H7 (cell line): Measurements from ENCODE around the gene SPDYE16. TPM values are rescaled to one million over a fixed set of nuclear protein-coding genes. Genes with fewer than 3 reads are reported as not detected.
"Not testable (repeated sequence)": the region's sequence is repeated elsewhere in the genome, so short reads cannot be mapped to it uniquely, and the experiment has no call there.

ENCODE experiments used
- DNase-seq: peaks from one replicate; pipeline ENCODE4 v3.0.0; 2012
- H3K27me3 ChIP-seq: 2 replicates; pipeline ENCODE4 v1.6.0; 2011; ENCODE audit warnings: mild to moderate bottlenecking, low read length; ENCODE audit not compliant: control insufficient read depth, insufficient read depth
- H3K36me3 ChIP-seq: replicated peaks from 2 replicates; pipeline ENCODE4 v1.5.1; 2011; ENCODE audit warnings: low read length; ENCODE audit not compliant: control insufficient read depth, insufficient read depth
- H3K4me3 ChIP-seq: 2 replicates; pipeline ENCODE4 v1.5.1; 2011; ENCODE audit warnings: low read depth, mild to moderate bottlenecking, control low read depth, low read length, moderate library complexity; ENCODE audit not compliant: insufficient read depth
- total RNA-seq: library from RNA; depleted of rRNA; stranded (reverse); fragments of >200 nt; shearing (Covaris generic); gene quantifications from 2 replicates; pipeline ENCODE4 v1.2.3, GENCODE V29; 2014; rRNA removed

The SPDYE16 gene, protein sequence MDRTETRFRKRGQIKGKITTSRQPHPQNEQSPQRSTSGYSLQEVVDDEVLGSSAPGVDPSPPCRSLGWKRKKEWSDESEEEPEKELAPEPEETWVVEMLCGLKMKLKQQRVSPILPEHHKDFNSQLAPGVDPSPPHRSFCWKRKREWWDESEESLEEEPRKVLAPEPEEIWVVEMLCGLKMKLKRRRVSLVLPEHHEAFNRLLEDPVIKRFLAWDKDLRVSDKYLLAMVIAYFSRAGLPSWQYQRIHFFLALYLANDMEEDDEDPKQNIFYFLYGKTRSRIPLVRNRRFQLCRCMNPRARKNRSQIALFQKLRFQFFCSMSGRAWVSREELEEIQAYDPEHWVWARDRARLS
- total RNA-seq = not detected in 2 replicates

DNA sequence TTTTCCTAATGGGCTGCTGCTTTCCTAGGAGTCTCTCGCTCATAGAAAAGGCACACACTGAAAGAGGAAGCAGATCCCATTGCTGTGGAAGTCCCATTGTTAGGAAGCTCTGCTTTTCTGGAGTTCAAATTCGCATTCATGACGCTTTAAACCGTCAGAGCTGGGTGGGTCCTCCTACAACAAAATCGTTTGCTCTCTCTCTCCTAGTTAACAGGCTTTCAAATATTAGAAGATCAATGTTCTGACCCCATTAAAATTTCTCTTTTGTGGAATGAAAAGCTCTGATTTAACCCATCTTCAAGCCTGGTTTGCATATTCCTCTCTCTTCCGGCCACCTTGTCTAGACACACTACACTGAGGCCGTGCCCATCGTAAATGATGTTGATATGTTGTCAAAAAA lies at the start of gene SPDYE16:
SPDYE16 (minus strand) TSS at position 101 of the 400 bp plus-strand sequence. CDS start 1,838 bp downstream, outside the sequence.
- not testable (repeated sequence) for DNase-seq, H3K27me3 ChIP-seq, H3K36me3 ChIP-seq, H3K4me3 ChIP-seq

DNA sequence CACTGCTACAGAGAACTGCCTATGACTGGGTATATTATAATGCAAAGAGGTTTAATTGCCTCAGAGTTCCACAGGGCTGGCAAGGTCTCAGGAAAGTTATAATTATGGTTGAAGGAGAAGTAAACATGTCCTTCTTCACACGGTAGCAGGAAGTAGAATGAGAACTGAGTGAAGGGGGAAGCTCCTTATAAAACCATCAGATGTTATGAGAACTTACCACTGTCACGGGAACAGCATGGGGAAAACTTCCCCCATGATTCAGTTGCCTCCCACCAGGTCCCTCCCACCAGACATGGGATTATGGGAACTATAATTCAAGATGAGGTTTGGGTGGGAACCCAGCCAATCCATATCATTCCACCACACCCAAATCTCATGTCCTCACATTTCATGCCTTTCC lies 49.6 kb upstream of the SPDYE16 start:
- not testable (repeated sequence) for DNase-seq, H3K4me3 ChIP-seq, H3K27me3 ChIP-seq, H3K36me3 ChIP-seq

DNA sequence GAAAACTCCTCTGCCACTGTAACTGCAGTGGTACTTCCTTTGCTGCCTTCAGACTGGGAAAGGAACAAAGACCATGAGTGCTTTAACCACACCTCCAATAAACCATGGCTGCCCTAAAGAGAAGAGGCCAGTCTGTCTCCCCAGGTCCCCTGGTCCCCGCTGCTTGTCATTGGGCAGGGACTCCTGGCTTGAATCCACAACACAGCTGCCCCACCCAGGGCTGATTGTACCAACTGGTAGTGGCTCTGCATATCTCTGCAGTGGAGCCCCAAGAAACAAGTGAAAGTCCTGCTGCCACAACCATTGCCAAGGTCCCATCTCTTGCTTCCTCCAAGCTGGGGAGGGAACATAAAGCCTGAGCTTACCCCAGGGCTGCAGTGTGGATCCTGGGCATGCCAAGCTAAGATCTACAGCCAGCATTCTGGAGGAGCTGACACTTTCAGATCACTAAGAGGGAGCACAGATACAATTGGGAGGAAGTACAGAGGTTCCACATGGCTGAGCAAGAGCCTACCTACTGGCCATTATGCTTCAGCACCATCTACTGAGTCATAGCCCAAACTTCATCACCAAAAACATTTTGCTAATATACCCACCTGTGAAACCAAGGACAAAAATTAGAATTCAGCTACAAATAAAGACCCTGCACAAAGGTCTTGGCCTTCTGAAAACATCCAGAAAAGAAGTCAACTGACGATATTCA lies 48.7 kb upstream of the SPDYE16 start:
- not testable (repeated sequence) for H3K4me3 ChIP-seq, DNase-seq, H3K27me3 ChIP-seq, H3K36me3 ChIP-seq

DNA sequence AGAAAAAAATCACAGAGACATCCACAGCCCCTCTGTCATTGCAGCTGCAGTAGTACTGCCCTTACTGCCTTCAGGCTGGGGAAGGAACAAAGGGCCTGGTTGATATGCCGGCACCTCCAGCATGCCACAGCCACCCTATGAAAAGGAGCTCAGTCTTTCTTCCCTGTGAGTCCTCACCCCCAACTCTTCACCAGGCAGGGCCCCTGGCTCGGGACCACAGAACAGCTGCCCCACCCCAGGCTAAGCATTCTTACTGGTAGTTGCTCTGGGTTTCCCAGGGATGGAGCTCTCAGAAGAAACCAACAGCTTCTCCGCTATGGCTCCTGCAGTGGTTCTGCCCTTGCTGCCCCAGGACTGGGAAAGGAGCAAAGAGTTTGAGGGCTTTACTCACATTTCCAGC lies 47.9 kb upstream of the SPDYE16 start:
- H3K27me3 ChIP-seq, H3K4me3 ChIP-seq, H3K36me3 ChIP-seq, DNase-seq: not testable (repeated sequence)

DNA sequence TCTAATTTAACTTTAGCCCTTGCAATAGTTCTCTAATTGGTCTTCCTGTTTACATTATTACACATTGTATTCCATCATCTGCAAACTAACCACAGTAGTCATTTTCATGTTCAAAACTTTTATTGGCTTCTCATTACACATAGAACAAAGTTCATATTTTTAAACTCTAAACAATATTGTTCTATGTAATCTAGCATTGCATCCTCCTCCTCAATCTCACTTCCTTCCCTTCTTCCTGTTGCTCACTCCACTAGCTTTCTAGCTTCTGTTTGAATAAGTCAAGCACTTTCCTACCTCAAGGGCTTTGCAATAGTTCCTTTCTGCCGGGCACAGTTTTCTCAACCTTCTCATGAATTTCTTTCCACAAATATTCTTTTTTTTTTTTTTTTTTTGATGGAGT lies 45.5 kb upstream of the SPDYE16 start:
- H3K27me3 ChIP-seq, DNase-seq, H3K36me3 ChIP-seq: not testable (repeated sequence)

DNA sequence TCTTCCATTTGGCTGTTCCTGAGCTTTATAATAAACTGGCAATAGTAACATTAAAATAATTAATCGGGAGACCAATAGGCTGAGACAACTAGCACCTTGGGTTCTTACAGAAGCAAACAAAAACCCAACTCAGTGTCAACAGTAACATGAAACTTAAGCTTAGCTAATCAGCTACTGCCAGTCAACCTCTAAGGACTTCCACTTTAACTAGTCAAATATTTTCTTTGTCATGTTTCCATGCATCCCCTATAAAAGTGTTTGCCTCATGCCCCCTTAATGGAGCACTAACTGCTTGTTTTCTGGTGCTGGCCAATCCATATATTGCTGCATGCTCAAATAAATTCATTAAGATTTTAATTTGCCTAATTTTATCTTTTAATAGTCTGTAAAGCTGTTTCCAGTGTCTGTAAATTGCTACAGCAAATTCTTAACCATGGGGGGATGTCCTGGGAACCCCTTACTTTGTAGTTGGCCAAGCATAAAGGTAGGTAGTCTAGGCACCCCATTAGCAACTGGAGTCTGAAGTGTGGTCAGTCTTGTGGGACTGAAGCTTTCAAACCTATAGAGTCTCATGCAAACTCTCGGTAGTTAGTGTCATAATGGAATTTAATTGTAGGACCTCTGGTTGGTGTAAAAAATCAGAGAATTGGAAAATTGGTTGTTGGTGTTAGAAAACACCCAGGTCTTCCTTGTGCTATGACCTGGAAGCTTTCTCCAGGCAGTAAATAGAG lies 43.7 kb upstream of the SPDYE16 start:
- not testable (repeated sequence) for H3K27me3 ChIP-seq, H3K36me3 ChIP-seq, DNase-seq, H3K4me3 ChIP-seq

More for the DNA sequence above, 45.5 kb upstream of the SPDYE16 start:
- not testable (repeated sequence) for H3K4me3 ChIP-seq

DNA sequence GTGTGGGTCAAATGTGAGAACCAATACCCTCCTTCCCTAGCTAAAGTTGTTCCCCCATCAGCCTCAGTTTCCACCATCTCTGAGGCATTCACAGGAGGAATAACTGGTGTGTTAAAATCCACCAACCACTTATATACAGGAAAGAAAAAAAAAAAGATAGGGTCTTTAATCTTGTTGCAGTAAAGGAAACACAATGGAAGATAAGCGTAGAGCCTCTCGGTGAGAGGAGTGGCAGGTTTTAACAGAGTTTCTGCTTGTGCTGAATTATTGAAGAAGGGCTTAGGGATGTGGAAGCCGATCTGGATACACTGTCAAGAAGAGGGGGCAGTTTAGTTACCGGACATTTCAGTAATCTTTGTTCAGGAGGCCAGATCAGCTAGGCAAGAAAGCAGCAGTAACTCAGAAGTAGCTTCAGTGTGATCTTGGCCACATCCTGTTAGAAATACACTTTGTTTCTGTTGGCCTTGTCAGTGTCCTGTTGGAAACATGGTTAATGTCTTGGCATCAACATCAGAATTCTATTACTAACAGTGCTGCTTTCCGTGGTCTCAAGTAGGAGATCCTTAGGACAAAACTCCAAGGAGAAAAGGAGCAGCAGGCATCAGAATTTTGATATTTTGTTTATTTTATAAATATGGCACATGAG lies 40.7 kb upstream of the SPDYE16 start:
- H3K4me3 ChIP-seq, H3K36me3 ChIP-seq, H3K27me3 ChIP-seq, DNase-seq: not testable (repeated sequence)

DNA sequence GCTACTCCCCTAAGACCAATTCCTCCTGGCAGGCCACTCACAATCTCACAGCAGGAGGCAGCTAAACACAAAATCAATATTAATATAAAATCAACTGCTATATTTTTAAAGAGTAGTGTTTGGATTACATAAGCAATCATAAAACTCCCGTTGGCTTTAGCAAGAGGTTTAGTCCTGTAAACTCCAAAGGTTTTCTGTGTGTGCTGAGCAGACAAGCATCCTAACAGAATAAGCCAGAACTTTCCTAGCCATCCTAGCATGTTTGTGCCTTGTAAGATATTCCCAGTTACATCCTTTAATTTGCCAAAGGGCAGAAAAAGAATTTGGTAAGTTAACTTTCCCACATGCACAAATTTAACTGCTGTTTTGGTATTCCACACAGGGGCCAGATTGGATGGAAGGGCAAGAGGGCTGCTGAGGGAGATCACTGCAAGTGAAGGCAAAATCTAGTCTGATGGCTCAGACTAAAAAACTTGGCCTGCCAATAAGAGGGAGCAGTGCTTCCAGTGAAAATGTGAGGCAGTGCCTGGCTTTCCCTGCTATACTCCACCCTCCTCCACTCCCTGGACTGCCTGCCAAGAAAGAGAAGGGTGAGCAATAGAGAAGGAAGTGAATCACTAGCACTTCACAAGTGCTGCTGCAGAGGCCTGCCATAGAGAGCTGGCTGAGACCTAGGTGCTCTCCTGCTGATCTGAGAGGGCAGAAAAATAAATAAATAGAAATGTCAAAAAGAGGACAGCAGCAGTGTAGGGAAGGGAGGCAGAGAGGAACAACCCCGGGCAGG lies 39.9 kb upstream of the SPDYE16 start:
- H3K4me3 ChIP-seq, DNase-seq, H3K27me3 ChIP-seq, H3K36me3 ChIP-seq: not testable (repeated sequence)

DNA sequence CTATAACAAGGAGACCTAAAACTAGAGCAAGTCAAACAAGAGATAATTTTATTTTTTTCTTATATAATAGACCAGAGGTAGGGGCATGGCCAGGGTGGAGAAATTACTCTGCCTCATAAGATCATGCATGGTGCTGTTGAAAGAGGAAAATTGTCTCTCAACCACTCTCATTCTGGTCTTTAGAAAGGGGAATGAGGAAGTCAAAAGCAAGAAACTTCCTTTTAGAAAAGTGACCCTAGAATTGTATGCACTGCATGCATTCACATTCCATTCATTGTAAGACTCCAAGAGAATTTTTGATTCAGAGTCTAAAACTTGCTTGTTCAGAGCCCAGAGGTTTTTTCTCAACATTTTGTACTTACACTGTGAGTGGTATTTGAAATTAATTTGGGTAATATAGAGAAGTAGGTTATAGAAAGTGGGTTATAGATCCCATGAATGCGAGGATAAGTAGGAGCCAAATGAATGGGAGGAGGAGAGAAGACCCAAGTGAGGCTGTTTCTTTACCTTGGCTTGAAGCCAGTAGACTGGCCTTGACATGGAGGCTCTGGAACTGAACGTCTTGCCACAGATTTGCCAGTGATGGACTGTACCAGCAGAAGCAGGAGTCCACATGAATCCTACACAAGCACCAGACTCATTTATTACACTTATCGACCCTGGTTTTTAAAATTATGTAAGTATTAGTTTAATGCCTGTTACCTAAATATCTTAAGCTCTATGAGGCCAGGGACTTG lies 33.0 kb upstream of the SPDYE16 start:
- H3K36me3 ChIP-seq, H3K4me3 ChIP-seq, DNase-seq, H3K27me3 ChIP-seq: not testable (repeated sequence)

DNA sequence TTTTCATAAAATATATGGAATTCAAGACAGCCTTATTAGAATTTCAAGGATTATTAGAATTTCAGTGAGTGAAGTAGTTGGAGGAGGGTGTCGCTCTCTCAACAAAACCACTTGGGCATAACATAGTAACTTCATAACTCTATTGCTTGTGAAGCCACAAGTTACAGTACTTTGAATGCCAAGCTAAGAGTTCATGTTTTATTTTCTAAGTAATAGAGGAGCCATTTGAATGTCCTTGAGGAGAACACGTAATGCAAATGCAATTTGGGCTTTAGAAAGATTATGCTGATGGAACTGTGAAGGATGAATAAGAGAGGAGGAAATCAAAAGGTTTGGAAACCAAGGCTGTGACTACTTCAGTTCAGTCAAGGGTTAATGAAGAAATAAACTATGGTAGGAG lies 32.3 kb upstream of the SPDYE16 start:
- not testable (repeated sequence) for DNase-seq, H3K27me3 ChIP-seq, H3K4me3 ChIP-seq, H3K36me3 ChIP-seq

DNA sequence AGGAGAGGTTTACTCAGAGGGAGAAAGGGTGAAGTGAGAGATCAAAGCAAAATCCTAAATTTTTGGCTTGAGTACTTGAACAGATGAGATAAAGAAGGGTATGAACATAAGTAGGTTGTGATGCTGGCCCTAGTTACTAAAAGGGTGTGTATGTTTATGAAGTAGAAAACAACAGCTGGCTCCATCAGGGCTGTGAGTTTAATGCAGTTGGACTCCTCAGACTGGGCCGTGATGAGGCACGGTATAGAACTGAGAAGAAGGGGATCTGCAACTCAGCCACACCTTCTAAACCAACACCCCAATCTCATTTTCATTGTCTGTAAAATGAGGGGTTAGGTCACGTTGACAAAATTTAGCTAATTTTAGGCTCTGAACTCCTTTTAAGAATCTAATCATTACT lies 29.2 kb upstream of the SPDYE16 start:
- DNase-seq, H3K27me3 ChIP-seq: not testable (repeated sequence)

DNA sequence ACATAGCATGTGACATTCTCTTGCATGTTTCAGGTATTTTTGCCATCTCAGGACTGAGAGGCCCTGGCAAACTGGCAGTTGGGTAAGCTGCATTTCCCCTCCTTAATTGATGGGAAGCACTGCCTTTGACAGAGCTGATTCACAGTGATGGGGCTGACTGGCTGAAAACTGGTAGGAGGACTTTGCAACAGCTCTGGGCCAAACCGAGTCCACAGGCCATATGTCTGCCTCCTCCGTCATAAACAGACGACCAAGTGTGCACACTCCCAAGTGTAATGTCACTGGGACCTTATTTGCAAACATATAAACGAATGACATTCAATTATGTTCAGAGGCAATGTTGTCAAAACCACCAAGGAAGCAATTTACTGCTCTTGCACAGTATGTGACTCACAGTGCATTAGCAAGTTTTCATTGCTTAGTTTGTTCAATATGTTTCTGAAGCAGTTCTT lies 27.3 kb upstream of the SPDYE16 start:
- H3K27me3 ChIP-seq, H3K36me3 ChIP-seq, DNase-seq, H3K4me3 ChIP-seq: not testable (repeated sequence)

More for the DNA sequence above, 29.2 kb upstream of the SPDYE16 start:
- H3K36me3 ChIP-seq, H3K4me3 ChIP-seq: not testable (repeated sequence)

DNA sequence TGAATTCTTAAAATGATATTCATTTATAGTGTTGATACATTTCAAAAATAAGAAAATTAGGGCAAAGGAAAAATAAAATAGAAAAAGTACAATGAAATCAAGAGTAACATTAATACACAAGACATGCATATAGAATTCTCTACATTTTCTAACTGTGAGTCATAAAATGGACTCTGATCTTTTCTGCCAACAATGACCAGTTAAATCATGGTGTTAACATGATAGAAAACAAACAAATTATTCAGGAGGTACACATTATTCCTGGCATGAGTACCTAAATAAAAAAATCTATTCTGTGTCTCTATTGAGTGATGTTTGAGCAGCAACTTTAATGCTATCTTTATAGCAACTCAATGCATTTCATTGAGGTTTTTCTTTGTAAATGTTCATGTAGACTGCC lies 25.6 kb upstream of the SPDYE16 start:
- DNase-seq, H3K36me3 ChIP-seq, H3K4me3 ChIP-seq, H3K27me3 ChIP-seq: not testable (repeated sequence)
